ENCODE results near the gene TMA7.

The TMA7 gene

GRCh38 chr3:48409291-48410201 is 30.5 kb upstream of the TMA7 start:
- Histone ChIP-seq H3K4me1 (no peaks in the 10 kb centered on the region), H3K9ac (no peak overlapping the region), H2AFZ (no peak overlapping the region), H3K4me3 (ENCODE audit: low read depth, low read length) (no peak overlapping the region), H3K36me3 (ENCODE audit: control insufficient read depth, insufficient read depth, low read length) (no peaks in the 10 kb centered on the region), H3K27ac (no peak overlapping the region), H3K79me2 (no peaks in the 10 kb centered on the region), H3K27me3 (ENCODE audit: control insufficient read depth, insufficient read depth, low read length) (no peaks in the 10 kb centered on the region), H3K9me3 (ENCODE audit: control insufficient read depth, low read length) (no peaks in the 10 kb centered on the region), H3K4me2 (ENCODE audit: low read length) (no peak overlapping the region)
- TF ChIP-seq CTCF (IDR thresholded peaks at IDR 0.05): no peak

- Histone ChIP-seq H3K4me1 (no peaks in the 10 kb centered on the region), H3K79me2 (no peaks in the 10 kb centered on the region), H3K9ac (no peak overlapping the region), H3K4me3 (ENCODE audit: low read depth, low read length) (no peak overlapping the region), H3K27me3 (ENCODE audit: control insufficient read depth, insufficient read depth, low read length) (no peaks in the 10 kb centered on the region), H3K9me3 (ENCODE audit: control insufficient read depth, low read length) (no peaks in the 10 kb centered on the region), H2AFZ (no peak overlapping the region), H3K27ac (no peak overlapping the region), H3K4me2 (ENCODE audit: low read length) (no peak overlapping the region), H3K36me3 (ENCODE audit: control insufficient read depth, insufficient read depth, low read length) (no peaks in the 10 kb centered on the region)
- no peak for TF ChIP-seq CTCF (IDR thresholded peaks at IDR 0.05)
These were observed 29.6 kb upstream of the TMA7 start for GRCh38 chr3:48410205-48411040.

GRCh38 chr3:48411041-48411588 is 28.9 kb upstream of the TMA7 start:
- Histone ChIP-seq H3K27ac (no peak overlapping the region), H3K27me3 (ENCODE audit: control insufficient read depth, insufficient read depth, low read length) (no peaks in the 10 kb centered on the region), H3K36me3 (ENCODE audit: control insufficient read depth, insufficient read depth, low read length) (no peaks in the 10 kb centered on the region), H3K4me2 (ENCODE audit: low read length) (no peak overlapping the region), H2AFZ (no peak overlapping the region), H3K9me3 (ENCODE audit: control insufficient read depth, low read length) (no peaks in the 10 kb centered on the region), H3K79me2 (no peaks in the 10 kb centered on the region), H3K9ac (no peak overlapping the region), H3K4me3 (ENCODE audit: low read depth, low read length) (no peak overlapping the region), H3K4me1 (no peaks in the 10 kb centered on the region)
- TF ChIP-seq CTCF (IDR thresholded peaks at IDR 0.05): no peak

- Histone ChIP-seq H3K27me3 (ENCODE audit: control insufficient read depth, insufficient read depth, low read length) (no peaks in the 10 kb centered on the region), H3K36me3 (ENCODE audit: control insufficient read depth, insufficient read depth, low read length) (no peaks in the 10 kb centered on the region), H3K4me3 (ENCODE audit: low read depth, low read length) (no peak overlapping the region), H3K4me2 (ENCODE audit: low read length) (no peak overlapping the region), H3K9me3 (ENCODE audit: control insufficient read depth, low read length) (no peaks in the 10 kb centered on the region), H3K4me1 (no peaks in the 10 kb centered on the region), H3K9ac (no peak overlapping the region), H2AFZ (no peak overlapping the region), H3K79me2 (no peaks in the 10 kb centered on the region), H3K27ac (no peak overlapping the region)
- TF ChIP-seq CTCF (IDR thresholded peaks at IDR 0.05): no peak
These were observed 28.3 kb upstream of the TMA7 start for GRCh38 chr3:48411606-48412374.

Measured in parathyroid adenoma (tissue), 2 donors.